ENCODE results near the gene IGFBP5. TPM values are rescaled to one million over a fixed set of nuclear protein-coding genes. Genes with fewer than 3 reads are reported as not detected.

Gene IGFBP5
- total RNA-seq, 2 donors from 2014 or later = 44.6 to 68.2 TPM

DNA sequence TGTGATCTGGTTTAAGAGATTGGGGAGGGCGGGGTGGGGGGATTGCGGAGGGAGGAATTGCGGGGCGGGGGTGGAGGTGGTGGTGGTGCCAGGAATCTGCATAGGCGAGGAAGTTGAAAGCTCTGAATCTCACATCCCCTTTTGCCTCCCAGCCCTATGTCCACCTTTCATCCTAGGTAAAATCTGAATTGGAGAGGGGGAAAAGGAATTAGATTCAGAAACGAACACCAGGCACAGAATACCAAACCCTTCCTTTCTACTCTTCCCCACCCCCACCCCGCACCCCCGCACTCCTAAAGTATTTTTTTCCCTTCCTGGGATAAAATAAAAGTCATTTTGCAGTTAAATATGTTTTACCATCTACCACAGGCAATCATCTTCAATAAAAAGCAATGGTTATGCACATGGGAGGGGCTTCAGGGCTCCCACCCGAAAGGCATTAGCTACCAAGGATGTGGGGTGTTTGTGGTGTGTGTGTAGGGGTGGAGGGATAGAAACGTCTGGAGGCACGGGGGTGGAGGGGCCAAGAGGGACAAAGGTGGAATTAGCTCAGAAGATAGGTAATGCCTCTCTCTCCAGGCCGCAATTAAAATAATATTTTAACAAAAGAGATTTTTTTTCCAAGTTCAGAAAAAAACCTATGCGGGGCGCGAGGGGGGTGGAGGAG lies 1.8 kb downstream of the IGFBP5 start:
- no peaks in the 10 kb centered on the region for H3K9me3 ChIP-seq
- H3K9ac ChIP-seq (ENCODE audit: low read depth in 2 of 2, low read length in 2 of 2) = peak overlapping the region; percentile 46 to 48
- H3K27me3 ChIP-seq = peaks cover 44% of the 10 kb centered on the region
- peak overlapping the region; percentile 54 for H3K27ac ChIP-seq
- no peak for DNase-seq
- no peaks in the 10 kb centered on the region for H3K36me3 ChIP-seq
- H3K4me1 ChIP-seq = no peaks in the 10 kb centered on the region
- H3K4me3 ChIP-seq = peak overlapping the region; percentile 35
- intact Hi-C loops (cut with DNase I) = loop anchor here (10.0 kb wide), 2 partner anchors 361 to 471 kb away; no protein-coding TSS in a partner anchor
- TF ChIP-seq, protein P1, sequence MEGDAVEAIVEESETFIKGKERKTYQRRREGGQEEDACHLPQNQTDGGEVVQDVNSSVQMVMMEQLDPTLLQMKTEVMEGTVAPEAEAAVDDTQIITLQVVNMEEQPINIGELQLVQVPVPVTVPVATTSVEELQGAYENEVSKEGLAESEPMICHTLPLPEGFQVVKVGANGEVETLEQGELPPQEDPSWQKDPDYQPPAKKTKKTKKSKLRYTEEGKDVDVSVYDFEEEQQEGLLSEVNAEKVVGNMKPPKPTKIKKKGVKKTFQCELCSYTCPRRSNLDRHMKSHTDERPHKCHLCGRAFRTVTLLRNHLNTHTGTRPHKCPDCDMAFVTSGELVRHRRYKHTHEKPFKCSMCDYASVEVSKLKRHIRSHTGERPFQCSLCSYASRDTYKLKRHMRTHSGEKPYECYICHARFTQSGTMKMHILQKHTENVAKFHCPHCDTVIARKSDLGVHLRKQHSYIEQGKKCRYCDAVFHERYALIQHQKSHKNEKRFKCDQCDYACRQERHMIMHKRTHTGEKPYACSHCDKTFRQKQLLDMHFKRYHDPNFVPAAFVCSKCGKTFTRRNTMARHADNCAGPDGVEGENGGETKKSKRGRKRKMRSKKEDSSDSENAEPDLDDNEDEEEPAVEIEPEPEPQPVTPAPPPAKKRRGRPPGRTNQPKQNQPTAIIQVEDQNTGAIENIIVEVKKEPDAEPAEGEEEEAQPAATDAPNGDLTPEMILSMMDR (IDR thresholded peaks at IDR 0.05) = no peak

DNA sequence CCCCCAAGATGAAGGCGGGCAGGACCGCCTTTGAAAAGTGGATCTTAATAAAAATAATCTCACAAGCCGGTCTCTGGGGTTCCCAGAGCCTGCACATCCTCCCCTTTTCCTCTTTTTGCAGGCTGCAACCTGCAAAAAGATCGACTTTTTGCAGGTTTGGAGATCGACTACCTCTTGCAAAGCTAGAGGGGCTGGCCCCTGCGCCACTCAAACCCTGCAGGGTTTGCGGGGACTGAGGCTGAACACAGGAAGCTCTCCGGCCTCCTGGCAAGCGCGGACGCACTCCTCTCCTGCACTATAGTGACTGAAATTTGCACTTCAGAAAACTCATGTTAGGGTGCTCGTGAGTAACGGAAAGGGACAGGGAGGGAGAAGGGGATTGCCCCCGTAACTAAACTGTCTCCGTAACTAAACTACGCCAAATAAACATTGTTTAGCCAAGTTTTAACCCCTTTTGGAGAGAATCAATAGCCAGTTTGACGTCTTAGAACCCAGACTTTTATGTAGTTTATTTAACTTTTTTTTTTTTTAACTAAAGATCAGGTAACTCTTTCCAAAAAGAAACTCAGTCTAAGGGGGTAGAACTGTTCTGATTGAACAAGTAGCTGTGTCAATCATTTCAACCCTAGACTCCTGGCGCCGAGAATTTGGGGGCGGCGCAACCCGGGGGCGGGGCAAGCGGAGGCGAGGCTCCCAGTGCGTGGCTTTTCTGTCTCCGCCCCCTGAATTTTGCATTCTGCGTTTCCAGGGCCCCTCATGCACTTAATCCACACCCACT lies 2.5 kb downstream of the IGFBP5 start:
- H3K27me3 ChIP-seq = peaks cover 44% of the 10 kb centered on the region

GRCh38 chr2:216690853-216691741 lies 4.3 kb downstream of the IGFBP5 start:
- Histone ChIP-seq H3K4me3 (peak overlapping the region; percentile 5), H3K27ac (peak overlapping the region; percentile 50), H3K36me3 (no peaks in the 10 kb centered on the region), H3K27me3 (peaks cover 44% of the 10 kb centered on the region), H3K4me1 (no peaks in the 10 kb centered on the region), H3K9me3 (no peaks in the 10 kb centered on the region), H3K9ac (ENCODE audit: low read depth in 2 of 2, low read length in 2 of 2) (peak overlapping the region; percentile 26 to 40)
- DNase-seq = no peak
- TF ChIP-seq, protein P1 (IDR thresholded peaks at IDR 0.05) = no peak
- intact Hi-C loops (cut with DNase I) = loop anchor here (10.0 kb wide), 2 partner anchors 364 to 474 kb away; no protein-coding TSS in a partner anchor

More for the DNA sequence above, 2.5 kb downstream of the IGFBP5 start:
- no peaks in the 10 kb centered on the region for H3K36me3 ChIP-seq
- H3K4me3 ChIP-seq = peak overlapping the region; percentile 23
- peak; percentile 79 for DNase-seq
- TF ChIP-seq, protein P1 (IDR thresholded peaks at IDR 0.05) = no peak
- H3K9ac ChIP-seq (ENCODE audit: low read depth in 2 of 2, low read length in 2 of 2) = peak overlapping the region in 1 of 2 donors; percentile 55
- H3K27ac ChIP-seq = peak overlapping the region; percentile 63
- no peaks in the 10 kb centered on the region for H3K4me1 ChIP-seq
- intact Hi-C loops (cut with DNase I) = loop anchor here (10.0 kb wide), 2 partner anchors 362 to 472 kb away; no protein-coding TSS in a partner anchor
- H3K9me3 ChIP-seq = no peaks in the 10 kb centered on the region

DNA sequence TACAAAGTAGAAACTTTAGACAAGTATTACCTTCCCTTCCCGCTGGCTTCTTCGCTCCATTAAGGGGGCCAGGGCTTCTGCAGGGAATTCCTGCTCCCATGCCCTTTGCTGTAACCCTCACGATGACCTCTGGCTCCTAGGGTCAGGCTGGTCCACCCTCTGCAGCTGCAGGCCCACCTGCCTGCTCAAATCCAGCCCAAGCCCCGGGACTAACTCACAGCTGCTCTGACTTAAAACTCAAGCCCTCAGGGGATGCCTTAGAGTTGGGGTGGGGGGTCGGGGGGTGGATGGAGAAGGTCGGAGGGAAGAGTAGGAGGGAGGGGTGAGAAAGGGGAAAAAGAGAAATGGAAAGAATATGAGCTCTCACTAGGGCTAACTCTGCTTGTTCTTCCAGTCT lies 4.9 kb downstream of the IGFBP5 start:
- DNase-seq = no peak
- peaks cover 43% of the 10 kb centered on the region for H3K27me3 ChIP-seq
- no peak overlapping the region for H3K4me3 ChIP-seq
- H3K36me3 ChIP-seq = no peaks in the 10 kb centered on the region
- intact Hi-C loops (cut with DNase I) = loop anchor here (10.0 kb wide), 2 partner anchors 364 to 474 kb away; no protein-coding TSS in a partner anchor
- no peaks in the 10 kb centered on the region for H3K9me3 ChIP-seq
- no peak overlapping the region for H3K27ac ChIP-seq
- TF ChIP-seq, protein P1 (IDR thresholded peaks at IDR 0.05) = no peak
- no peaks in the 10 kb centered on the region for H3K4me1 ChIP-seq
- H3K9ac ChIP-seq (ENCODE audit: low read depth in 2 of 2, low read length in 2 of 2) = peak overlapping the region in 1 of 2 donors; percentile 46

GRCh38 chr2:216689397-216689796 lies 6.0 kb downstream of the IGFBP5 start:
- Histone ChIP-seq H3K4me3 (no peak overlapping the region), H3K27me3 (peaks cover 32% of the 10 kb centered on the region), H3K36me3 (no peaks in the 10 kb centered on the region), H3K9me3 (no peaks in the 10 kb centered on the region), H3K4me1 (no peaks in the 10 kb centered on the region), H3K9ac (ENCODE audit: low read depth in 2 of 2, low read length in 2 of 2) (no peak overlapping the region), H3K27ac (no peak overlapping the region)
- TF ChIP-seq, protein P1 (IDR thresholded peaks at IDR 0.05) = no peak
- DNase-seq = no peak
- intact Hi-C loops (cut with DNase I) = no loop called here
